Cardiac septum (tissue), 1 donor: ENCODE data around the gene TMC8. TPM values are rescaled to one million over a fixed set of nuclear protein-coding genes. Genes with fewer than 3 reads are reported as not detected.
"Not testable (repeated sequence)": the region's sequence is repeated elsewhere in the genome, so short reads cannot be mapped to it uniquely, and the experiment has no call there.

ENCODE experiments used
- DNase-seq: peaks from one replicate; pipeline ENCODE4 v3.0.0-alpha.2; 2020; ENCODE audit warnings: low spot score
- intact Hi-C: fragments of 100-400 bp; cut with DNase I; formaldehyde crosslinking; loops from one replicate; pipeline ENCODE4 v1.14.0; 2022
- long read RNA-seq: library from polyadenylated mRNA; unstranded; transcript quantifications from one replicate; pipeline ENCODE4 v2.0.0, GENCODE V29; 2021
- total RNA-seq: library from RNA; stranded (reverse); fragmentation: NEBNext Ultra II Directional; extraction: Animal tissue kit (Norgen Biotek cat#: 25700); gene quantifications from one replicate; pipeline ENCODE4 v1.2.1, GENCODE V29; 2021
- donor health status: DM: no; HTN: no; CAD: no.

TMC8 gene, protein sequence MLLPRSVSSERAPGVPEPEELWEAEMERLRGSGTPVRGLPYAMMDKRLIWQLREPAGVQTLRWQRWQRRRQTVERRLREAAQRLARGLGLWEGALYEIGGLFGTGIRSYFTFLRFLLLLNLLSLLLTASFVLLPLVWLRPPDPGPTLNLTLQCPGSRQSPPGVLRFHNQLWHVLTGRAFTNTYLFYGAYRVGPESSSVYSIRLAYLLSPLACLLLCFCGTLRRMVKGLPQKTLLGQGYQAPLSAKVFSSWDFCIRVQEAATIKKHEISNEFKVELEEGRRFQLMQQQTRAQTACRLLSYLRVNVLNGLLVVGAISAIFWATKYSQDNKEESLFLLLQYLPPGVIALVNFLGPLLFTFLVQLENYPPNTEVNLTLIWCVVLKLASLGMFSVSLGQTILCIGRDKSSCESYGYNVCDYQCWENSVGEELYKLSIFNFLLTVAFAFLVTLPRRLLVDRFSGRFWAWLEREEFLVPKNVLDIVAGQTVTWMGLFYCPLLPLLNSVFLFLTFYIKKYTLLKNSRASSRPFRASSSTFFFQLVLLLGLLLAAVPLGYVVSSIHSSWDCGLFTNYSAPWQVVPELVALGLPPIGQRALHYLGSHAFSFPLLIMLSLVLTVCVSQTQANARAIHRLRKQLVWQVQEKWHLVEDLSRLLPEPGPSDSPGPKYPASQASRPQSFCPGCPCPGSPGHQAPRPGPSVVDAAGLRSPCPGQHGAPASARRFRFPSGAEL
- 2.2 TPM for total RNA-seq
- long read RNA-seq, partial matches to known transcripts, result 1 of 3 reads
- long read RNA-seq, other reads (novel, unspliced or antisense), result 2 of 3 reads

DNA sequence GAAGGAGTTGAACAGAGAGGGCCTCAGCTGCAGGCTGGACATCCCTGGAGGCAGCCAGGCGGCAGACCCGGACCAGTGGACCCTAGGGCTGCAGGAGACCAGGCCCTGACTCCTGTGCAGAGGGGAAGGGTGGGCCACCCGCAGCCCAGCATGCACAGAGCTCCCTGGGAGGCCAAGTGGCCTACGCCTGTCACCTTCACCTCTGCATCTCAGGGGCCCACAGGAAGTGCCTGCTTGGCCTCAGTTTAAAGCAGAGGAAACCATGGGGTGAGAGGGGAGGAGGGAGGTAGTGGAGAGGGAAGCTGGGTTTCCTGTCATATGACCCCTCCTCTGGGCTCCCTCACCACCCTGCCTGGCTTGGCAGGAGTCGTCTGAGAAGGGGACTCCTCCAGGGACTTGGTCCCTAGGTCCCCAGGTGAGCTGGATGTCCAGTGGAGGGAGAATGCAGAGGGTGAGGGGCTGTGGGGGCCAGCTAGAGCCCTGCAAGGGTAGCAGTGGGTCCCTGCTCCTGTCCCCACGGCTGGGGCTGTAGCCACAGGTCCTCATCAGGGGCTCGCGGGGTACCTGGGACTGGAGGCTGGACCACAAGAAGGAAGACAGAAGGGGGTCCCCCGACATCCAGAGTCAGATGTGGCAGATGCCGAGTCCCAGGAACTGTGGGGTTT, at the start of gene TMC8:
TMC8 (plus strand) TSS at position 335 of the 665 bp plus-strand sequence. CDS start 818 bp downstream, outside the sequence.
- intact Hi-C loops, result no loop called here
- DNase-seq, result peak; percentile 82

DNA sequence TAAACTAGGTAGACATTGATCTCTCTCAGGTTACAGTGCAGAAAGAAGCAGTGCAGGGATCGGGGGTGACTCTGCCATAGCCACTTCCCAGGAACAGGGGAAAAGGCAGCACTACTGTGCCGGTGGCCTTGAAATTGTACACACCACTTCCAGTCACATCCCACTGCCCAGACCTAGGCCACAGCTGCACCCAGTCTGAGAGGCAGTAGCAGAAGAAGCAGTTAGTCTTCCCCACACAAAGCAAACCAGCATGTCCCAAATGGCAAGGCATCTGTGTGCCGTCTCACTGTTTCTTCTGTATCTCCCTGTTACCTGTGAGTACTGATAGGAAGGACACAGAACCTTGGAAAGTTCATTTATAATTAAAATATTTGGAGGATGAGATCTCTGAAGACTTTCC, 49.0 kb upstream of the TMC8 start:
- intact Hi-C loops, result no loop called here

DNA sequence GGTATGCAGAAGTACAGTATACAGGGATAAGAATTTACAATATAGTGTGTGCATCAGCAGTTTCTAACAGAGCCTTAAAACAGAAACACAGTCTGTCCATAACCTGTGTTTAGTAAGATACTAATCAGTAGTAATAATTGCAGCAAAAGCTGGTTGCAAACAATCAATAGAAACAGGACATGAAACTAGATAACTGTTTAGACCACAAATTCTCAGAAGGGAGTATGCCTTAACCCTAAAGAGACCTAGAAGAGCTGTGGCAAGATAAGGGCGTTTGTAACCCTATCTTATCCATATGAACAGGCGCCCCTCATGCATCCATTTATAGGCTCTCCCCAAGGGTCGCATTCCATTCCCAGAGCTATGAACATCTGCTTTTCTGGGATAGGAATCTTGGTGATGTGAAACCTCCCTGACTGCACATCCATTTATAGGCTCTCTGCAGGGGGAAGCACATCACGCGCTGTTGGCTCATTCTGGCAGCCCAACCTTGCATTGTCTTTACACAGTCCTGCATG, 48.2 kb upstream of the TMC8 start:
- DNase-seq, intact Hi-C loops: not testable (repeated sequence)

More for the DNA sequence above, 49.0 kb upstream of the TMC8 start:
- DNase-seq, result no peak

DNA sequence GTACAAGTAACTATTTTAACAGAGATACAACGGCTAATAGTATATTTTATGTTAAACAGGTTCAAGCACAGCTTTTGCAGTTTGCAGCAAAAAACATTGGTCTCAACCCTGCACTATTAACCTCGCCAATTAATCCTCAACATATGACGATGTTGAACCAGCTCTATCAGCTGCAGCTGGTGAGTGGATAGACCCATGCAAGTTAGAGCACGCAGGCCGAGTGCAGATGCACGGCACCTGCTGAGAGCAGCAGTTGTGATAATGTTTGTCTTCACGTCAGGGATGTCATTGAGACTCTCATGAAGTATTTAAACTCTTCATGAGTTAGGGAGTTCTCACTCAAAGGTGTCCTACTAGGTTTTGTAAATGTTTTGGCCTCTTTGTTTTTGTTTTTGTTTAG, 47.6 kb upstream of the TMC8 start:
- no peak for DNase-seq
- intact Hi-C loops, result no loop called here

DNA sequence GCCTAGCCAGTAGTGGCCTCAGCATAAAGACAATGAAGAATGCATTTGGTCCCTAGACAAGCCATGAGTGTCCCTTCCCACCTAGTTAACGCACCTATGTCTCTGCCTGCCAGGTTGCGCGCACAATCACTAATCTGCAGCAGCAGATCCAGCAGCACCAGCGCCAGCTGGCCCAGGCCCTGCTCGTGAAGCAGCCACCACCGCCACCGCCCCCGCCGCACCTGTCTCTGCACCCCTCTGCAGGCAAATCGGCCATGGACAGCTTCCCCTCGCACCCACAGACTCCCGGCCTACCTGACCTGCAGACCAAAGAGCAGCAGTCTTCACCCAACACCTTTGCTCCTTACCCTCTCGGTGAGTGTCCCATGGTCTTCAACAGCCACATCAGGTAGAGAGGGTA, 43.8 kb upstream of the TMC8 start:
- intact Hi-C loops, result loop anchor here (5.0 kb wide), 1 partner anchor 64 kb away; no protein-coding TSS in a partner anchor
- no peak for DNase-seq

DNA sequence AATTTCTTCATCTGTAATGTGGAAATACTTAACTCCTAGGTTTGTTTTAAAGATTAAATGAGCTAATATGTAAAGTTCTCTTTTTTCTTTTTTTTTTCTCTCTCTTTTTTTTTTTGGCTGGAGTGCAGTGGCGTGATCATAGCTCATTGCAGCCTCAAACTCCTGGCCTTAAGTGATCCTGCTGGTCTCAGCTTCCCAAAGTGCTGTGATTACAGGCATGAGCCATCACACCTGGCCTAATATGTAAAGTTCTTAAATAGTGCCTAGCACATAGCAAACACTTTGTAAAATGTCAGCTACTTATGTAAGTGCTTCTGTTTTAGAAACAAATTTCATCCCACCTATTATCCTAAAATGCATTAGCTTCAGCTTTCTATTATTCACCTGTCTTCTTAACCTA, 42.0 kb upstream of the TMC8 start:
- no peak for DNase-seq
- intact Hi-C loops, result loop anchor here (5.0 kb wide), 1 partner anchor 66 kb away; no protein-coding TSS in a partner anchor

DNA sequence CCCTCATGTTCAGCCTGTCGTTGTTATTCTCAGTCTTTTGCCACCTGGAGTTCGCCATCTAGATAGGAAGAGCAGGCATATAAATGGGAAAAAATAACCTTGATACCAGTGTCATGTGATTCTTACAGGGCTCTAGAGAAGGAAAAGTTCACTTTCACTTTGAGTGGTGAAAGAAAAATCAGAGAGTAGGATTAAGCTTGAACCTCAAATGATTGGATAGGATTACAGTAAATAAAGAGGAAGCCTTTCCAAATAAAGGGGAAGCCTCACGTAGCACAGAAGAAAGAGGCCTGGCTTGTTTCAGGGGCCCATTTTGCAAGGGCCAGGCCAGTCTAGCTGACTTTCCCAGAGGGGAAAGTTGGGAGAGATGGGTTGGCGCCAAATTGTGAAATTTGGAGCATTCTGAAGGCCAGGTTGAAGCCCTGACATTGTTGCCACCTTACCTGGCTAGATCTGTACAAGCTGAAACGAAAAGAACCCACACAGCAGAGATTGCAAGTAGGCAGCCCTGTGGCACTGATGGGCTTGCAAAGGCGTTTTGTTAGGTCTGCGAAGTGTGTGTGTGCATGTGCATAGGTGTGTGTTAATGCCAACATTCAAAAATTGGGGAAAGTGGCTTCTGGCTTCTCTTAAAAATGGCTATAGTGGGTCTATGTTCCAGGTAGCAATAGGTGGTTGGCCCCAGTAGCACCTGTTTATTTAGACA, 40.8 kb upstream of the TMC8 start:
- DNase-seq, result no peak
- intact Hi-C loops, result loop anchor here (5.0 kb wide), 1 partner anchor 67 kb away; no protein-coding TSS in a partner anchor

DNA sequence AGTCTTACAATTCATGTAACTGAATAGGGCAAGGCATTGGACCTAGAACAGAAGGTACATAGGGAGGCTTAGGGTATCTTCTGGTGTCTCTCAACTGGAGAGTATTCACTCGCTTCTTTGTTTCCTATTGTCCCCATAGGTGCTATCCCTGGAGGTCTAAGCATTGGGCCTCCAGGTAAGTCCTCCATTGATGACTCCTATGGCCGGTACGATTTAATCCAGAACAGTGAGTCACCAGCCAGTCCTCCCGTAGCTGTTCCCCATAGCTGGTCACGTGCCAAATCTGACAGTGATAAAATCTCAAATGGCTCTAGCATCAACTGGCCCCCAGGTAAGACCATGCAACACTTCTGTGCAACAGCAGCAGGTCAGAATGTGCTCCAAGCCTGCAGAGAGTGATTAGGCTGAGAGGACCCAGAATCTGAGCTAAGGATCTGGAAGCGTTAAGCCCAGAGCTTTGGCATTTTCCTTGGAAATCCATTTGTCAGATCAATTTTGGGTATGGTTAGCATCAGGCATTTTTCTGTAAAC, 37.7 kb upstream of the TMC8 start:
- DNase-seq, result no peak
- intact Hi-C loops, result no loop called here

DNA sequence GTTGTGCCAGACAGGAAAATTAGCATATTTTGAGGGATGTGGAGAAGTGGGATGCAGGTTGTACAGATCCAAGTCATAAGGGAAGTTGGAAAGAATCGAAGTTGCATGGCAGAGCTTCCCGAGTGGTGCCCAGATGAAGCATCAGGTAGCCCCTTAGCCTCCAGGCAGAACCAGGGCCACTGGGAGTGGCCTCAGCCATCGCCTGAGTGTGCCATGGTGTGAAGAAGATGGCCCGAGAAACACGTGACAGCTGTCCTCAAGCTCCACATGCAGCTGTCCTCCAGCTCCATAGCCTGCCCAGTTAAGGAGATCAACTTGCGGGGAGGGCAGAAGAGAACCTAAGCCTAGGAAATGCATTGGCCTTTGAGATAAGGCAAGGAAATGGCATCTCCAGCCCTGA, 35.5 kb upstream of the TMC8 start:
- no peak for DNase-seq
- intact Hi-C loops, result no loop called here

DNA sequence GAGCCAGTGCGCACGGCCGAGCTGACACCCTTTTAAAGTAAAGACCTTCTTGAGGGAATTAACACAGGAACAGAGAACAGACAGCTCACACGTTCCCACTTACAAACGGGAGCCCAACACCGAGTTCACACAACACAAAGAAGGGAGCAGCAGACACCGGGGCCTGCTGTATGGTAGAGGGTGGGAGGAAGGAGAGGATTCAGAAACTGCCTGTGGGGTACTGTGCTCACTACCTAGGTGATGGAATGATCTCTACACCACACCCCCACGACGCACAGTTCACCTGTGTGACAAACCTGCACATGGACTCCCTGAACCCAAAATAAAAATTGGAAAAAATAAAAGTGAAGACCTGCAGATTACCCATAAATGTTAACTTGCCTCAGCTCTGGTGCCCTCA, 34.5 kb upstream of the TMC8 start:
- intact Hi-C loops, result no loop called here
- DNase-seq, result no peak

DNA sequence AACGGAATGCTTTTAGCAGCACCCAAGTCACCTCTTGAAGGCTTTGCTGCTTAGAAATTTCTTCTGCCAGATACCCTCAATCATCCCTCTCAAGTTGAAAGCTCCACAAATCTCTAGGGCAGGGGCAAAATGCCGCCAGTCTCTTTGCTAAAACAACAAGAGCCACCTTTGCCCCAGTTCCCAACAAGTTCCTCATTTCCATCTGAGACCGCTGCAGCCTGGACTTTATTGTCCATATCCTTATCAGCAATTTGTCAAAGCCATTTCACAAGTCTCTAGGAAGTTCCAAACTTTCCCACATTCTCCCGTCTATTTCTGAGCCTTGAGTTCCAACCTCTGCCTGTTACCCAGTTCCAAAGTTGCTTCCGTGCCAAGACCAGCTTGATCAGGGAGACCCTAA, 29.5 kb upstream of the TMC8 start:
- DNase-seq, result no peak
- intact Hi-C loops, result no loop called here

DNA sequence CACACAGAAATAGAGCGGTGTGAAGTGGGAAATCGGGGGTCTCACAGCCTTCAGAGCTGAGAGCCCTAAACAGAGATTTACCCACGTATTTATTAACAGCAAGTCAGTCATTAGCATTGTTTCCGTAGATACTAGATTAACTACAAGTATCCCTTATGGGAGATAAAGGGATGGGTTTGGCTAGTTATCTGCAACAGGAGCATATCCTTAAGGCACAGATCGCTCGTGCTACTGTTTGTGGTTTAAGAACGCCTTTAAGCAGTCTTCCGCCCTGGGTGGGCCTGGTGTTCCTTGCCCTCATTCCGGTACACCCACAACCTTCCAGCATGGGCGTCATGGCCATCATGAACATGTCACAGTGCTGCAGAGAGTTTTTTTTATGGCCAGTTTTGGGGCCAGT, 29.0 kb upstream of the TMC8 start:
- intact Hi-C loops, result no loop called here
- no peak for DNase-seq

DNA sequence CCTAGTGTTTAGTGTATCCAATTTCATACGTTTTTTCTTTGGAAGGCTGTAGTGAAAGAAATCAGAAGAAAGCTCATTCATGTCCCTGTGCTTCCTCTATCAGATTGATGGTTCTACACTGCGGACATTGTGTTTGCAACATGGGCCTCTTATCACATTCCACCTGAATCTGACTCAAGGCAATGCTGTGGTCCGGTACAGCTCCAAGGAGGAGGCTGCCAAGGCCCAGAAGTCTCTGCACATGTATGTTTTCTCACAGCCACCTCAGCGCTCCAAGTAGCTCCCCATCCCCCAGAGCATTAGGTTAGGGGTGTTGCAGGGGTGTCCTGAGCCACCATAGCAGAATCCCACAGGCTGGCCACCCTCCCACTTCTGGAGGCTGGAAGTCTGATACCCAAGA, 27.3 kb upstream of the TMC8 start:
- intact Hi-C loops, result no loop called here
- no peak for DNase-seq

DNA sequence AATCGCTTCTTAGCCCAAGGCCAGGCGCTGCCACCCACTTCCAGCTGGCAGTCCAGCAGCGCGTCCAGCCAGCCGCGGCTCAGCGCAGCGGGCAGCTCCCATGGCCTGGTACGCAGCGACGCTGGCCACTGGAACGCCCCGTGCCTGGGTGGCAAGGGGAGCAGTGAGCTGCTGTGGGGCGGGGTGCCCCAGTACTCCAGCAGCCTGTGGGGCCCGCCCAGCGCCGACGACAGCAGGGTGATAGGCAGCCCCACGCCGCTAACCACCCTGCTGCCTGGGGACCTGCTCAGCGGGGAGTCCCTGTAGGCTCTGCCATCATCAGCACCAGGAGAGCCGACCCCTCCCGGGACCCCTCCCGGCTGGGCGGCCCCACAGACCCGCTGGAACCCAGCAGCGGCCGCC, 26.0 kb upstream of the TMC8 start:
- DNase-seq, result no peak
- intact Hi-C loops, result no loop called here

DNA sequence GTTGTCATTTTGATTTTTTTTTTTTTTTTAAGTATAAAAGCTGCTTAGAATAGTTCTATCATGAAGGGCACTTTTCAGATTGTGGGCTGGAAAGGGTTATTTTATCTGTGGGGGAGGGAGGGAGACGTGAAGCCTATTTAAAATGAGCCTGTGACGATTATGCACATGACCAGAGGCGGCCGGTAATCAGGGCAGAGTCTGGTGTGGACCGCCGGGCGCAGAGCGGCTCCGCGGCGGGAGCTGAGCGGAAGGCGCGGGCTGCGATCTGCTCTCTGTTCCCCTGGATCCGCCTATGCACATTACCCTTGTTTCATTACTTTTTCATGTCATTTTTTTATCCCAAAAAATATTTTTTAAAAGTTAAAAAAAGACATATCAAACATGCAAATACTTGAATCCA, 25.5 kb upstream of the TMC8 start:
- DNase-seq, result no peak

DNA sequence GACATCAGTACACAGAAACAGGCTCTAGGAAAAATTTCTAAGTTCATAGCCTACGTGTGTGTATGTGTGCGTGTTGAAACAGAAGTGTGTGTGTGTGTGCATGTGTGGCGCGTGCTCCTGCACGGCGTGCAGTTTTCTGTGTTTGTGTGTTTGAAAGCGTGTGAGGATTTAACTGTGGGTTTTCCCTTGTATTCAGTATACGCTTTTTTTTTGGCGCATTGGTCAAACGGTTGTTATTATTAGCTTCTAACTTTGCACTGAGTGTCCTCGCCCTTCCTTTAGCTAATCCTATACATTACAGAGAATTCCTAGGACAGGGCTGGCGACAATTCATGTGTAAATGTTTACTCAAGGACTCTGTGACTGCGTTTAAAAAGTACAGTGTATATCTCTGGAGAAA, 25.0 kb upstream of the TMC8 start:
- DNase-seq, result no peak
- intact Hi-C loops, result no loop called here

More for the DNA sequence above, 25.5 kb upstream of the TMC8 start:
- intact Hi-C loops, result no loop called here

DNA sequence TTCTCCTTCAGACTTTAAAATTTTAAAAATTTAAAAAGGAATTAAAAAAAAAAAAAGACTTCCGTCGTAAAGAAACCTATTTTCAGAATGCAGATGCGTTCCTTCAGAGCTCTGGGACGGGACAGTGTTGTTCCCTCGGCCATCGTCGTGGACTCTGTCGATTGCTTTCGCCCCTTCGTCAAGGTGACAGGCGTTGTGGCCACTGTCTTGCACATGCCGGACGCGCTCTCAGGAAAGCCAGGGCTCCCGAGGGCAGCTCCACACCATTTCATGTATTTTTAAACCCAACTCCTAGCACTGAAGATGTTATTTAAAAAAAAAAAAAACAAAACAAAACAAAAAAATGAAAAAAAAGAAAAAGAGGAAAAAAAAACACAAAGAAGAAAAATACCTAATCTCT, 24.4 kb upstream of the TMC8 start:
- no peak for DNase-seq
- intact Hi-C loops, result no loop called here

DNA sequence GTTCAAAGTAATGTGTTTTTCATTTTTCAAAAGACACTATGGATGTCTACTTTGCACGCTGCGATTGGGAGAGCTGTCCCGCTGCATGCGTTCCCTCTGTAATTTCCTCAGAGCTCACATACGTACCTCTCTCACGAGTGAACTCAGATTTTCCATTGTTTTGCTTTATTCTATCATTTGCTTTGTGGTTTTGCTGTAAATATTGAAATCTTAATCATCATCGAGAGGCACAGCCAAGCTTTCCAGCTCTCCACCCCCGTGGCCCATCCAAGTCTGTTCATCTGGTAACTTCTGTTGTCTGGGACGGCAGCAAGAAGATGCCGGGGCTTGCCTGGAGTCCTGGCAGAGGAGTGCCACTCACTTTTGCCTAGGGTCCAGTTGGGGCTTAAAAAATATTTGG, 23.1 kb upstream of the TMC8 start:
- intact Hi-C loops, result no loop called here
- no peak for DNase-seq
